Measurements from ENCODE around the gene KIAA0513.

The KIAA0513 gene

GRCh38 chr16:85074225-85074914 is 46.8 kb downstream of the KIAA0513 start:
- DNase-seq (ENCODE audit: low read depth) = no peak

GRCh38 chr16:85075236-85075924 is 47.8 kb downstream of the KIAA0513 start:
- DNase-seq (ENCODE audit: low read depth) = no peak

GRCh38 chr16:85077039-85077438 is 49.4 kb downstream of the KIAA0513 start:
- DNase-seq (ENCODE audit: low read depth) = no peak

- DNase-seq (ENCODE audit: low read depth) = no peak
These were observed 50.1 kb downstream of the KIAA0513 start for GRCh38 chr16:85077576-85078125.

GRCh38 chr16:85078226-85078625 is 50.6 kb downstream of the KIAA0513 start:
- no peak for DNase-seq (ENCODE audit: low read depth)

GRCh38 chr16:85078952-85079351 is 51.4 kb downstream of the KIAA0513 start:
- no peak for DNase-seq (ENCODE audit: low read depth)

GRCh38 chr16:85079785-85080570 is 52.4 kb downstream of the KIAA0513 start:
- no peak for DNase-seq (ENCODE audit: low read depth)

GRCh38 chr16:85081038-85081437 is 53.4 kb downstream of the KIAA0513 start:
- DNase-seq (ENCODE audit: low read depth) = no peak

- DNase-seq (ENCODE audit: low read depth) = no peak
These were observed 54.2 kb downstream of the KIAA0513 start for GRCh38 chr16:85081765-85082164.

GRCh38 chr16:85082173-85083050 is 54.8 kb downstream of the KIAA0513 start:
- no peak for DNase-seq (ENCODE audit: low read depth)

- no peak for DNase-seq (ENCODE audit: low read depth)
These were observed 55.5 kb downstream of the KIAA0513 start for GRCh38 chr16:85083051-85083639.

- DNase-seq (ENCODE audit: low read depth) = no peak
These were observed 57.4 kb downstream of the KIAA0513 start for GRCh38 chr16:85084841-85085510.

GRCh38 chr16:85085721-85086120 is 58.1 kb downstream of the KIAA0513 start:
- DNase-seq (ENCODE audit: low read depth) = no peak

- peak; percentile 70 for DNase-seq (ENCODE audit: low read depth)
These were observed 59.0 kb downstream of the KIAA0513 start for GRCh38 chr16:85086347-85087291.

GRCh38 chr16:85087899-85088569 is 60.4 kb downstream of the KIAA0513 start:
- DNase-seq (ENCODE audit: low read depth) = no peak

GRCh38 chr16:85088570-85089199 is 61.1 kb downstream of the KIAA0513 start:
- DNase-seq (ENCODE audit: low read depth) = no peak

GRCh38 chr16:85089525-85089924 is 61.9 kb downstream of the KIAA0513 start:
- no peak for DNase-seq (ENCODE audit: low read depth)

GRCh38 chr16:85090181-85090580 is 62.6 kb downstream of the KIAA0513 start:
- no peak for DNase-seq (ENCODE audit: low read depth)

Data from stimulated activated CD4-positive, alpha-beta T cell treated with anti-CD3 and anti-CD28 coated beads, Interleukin-2, amount 100 ng/mL, for 4 hours (primary cell).